Pancreas (tissue), 10 donors: ENCODE results near the gene WWOX. TPM values are rescaled to one million over a fixed set of nuclear protein-coding genes. Genes with fewer than 3 reads are reported as not detected.

Experiments
- ATAC-seq, 4 donors: fragments of 200-7000 bp; cut with Tn5 transposase; one replicate each; pipeline versions ENCODE4 v1.8.0 to v1.9.1; 2020; ENCODE audit warnings: mild to moderate bottlenecking in 4 of 4, moderate library complexity in 4 of 4
- DNase-seq, 6 donors: peaks; one replicate each; pipeline ENCODE4 v3.0.0-alpha.2; 2020
- FAIRE-seq: peaks from 2 replicates; lab custom pipeline; 2012; peaks lifted over from hg19 to GRCh38; lab: Jason Lieb, UNC
- H3K27ac ChIP-seq, 4 donors: fragments of 200-600 bp; sonication (generic); 1 replicate in 3 of 4; 2 replicates in 1 of 4; pipeline versions ENCODE4 v1.5.0 to v1.8.0; 2020
- H3K27me3 ChIP-seq, 4 donors: fragments of 200-600 bp; one replicate each; pipeline ENCODE4 v1.8.0; 2021
- H3K36me3 ChIP-seq, 3 donors: fragments of 200-600 bp; sonication (generic) in 1 of 3; one replicate each; pipeline versions ENCODE4 v1.5.0 to v1.8.0; 2020 to 2021
- H3K4me1 ChIP-seq, 3 donors: fragments of 200-600 bp; one replicate each; pipeline ENCODE4 v1.8.0; 2021
- H3K4me3 ChIP-seq, 4 donors: fragments of 200-600 bp; sonication (generic) in 2 of 4; one replicate each; pipeline versions ENCODE4 v1.5.0 to v1.8.0; 2020 to 2021
- H3K9me3 ChIP-seq, 4 donors: fragments of 200-600 bp; one replicate each; pipeline ENCODE4 v1.8.0; 2021
- WGBS, 2 donors: extraction: QIAGEN DNeasy Blood & Tissue Kit; methylation state at CpG; one replicate each; pipeline ENCODE4 v1.1.7; 2013; 5-methylcytosine and 5-hydroxymethylcytosine counted together
- intact Hi-C, 3 donors: fragments of 100-400 bp; cut with DNase I; formaldehyde crosslinking; loops; one replicate each; pipeline versions ENCODE4 v1.11.1 to v1.14.2; 2022
- polyA plus RNA-seq, 2 donors: library from polyadenylated mRNA; stranded (reverse); fragments of 200-250 nt; gene quantifications; one replicate each; pipeline ENCODE4 v1.2.3, GENCODE V29; 2013
- total RNA-seq, 6 donors: library from RNA; stranded (reverse); fragmentation: NEBNext Ultra II Directional in 4 of 6; extraction: Animal tissue kit (Norgen Biotek cat#: 25700) in 4 of 6; gene quantifications; one replicate each; pipeline versions ENCODE4 v1.2.1 to v1.2.4, GENCODE V29; 2021 to 2023
- TF ChIP-seq, protein P1 (sequence below), 4 donors: fragments of 200-600 bp; sonication (generic) in 3 of 4; IDR thresholded peaks; one replicate each; pipeline versions ENCODE4 v1.5.0 to v1.8.0; 2021; ENCODE audit warnings: antibody characterized with exemption in 4 of 4
- donor health status: healthy with polysubstance abuse.
- donor health status: DM: no; HTN: no; CAD: no; lungs with moderate emphysema.
- donor health status: DM: no; HTN: no; CAD: no.
- donor health status: control.
- donor health status: control.
- donor health status: Bipolar disorder and iron deficiency.
- donor health status: DM: yes; HTN: yes; CAD: no.
- donor health status: DM: no; HTN: no; CAD: no.
- donor health status: DM: no; HTN: no; CAD: no.
- donor health status: DM: yes; HTN: yes; CAD: no.

The WWOX gene
- total and polyA plus RNA-seq, 8 donors: 6.8 to 14.4 (median 10.8) TPM

DNA sequence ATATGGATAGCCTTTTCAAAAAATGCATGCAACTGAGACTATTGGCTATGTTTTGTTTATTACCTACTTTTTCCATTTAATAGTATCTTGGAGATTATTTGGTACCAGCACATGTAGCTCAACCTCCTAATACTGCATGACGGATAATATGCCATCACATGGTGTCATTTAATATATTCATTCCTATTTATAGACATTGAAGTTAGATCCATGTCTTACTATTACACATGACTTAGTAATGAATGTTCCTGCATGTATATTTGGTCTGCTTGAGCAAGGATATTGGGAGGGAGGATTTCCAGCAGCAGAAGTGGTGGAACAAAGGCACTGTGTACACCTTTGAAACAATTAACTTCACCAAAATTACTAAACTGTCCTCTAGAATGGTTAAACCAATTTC, 561.3 kb downstream of the WWOX start:
- no peak for DNase-seq
- WGBS, 2 donors: 85 to 93% methylated on average over 1 of the region's 1 CpG
- no peak for FAIRE-seq
- no peaks in the 10 kb centered on the region for H3K9me3 ChIP-seq
- no peak overlapping the region for H3K4me3 ChIP-seq
- H3K27ac ChIP-seq: no peak overlapping the region
- ATAC-seq: no peak
- no peaks in the 10 kb centered on the region for H3K27me3 ChIP-seq
- intact Hi-C loops: no loop called here
- no peaks in the 10 kb centered on the region for H3K36me3 ChIP-seq
- TF ChIP-seq, protein P1, sequence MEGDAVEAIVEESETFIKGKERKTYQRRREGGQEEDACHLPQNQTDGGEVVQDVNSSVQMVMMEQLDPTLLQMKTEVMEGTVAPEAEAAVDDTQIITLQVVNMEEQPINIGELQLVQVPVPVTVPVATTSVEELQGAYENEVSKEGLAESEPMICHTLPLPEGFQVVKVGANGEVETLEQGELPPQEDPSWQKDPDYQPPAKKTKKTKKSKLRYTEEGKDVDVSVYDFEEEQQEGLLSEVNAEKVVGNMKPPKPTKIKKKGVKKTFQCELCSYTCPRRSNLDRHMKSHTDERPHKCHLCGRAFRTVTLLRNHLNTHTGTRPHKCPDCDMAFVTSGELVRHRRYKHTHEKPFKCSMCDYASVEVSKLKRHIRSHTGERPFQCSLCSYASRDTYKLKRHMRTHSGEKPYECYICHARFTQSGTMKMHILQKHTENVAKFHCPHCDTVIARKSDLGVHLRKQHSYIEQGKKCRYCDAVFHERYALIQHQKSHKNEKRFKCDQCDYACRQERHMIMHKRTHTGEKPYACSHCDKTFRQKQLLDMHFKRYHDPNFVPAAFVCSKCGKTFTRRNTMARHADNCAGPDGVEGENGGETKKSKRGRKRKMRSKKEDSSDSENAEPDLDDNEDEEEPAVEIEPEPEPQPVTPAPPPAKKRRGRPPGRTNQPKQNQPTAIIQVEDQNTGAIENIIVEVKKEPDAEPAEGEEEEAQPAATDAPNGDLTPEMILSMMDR (IDR thresholded peaks at IDR 0.05): no peak
- H3K4me1 ChIP-seq: peaks cover 0 to 1% (median 0%) of the 10 kb centered on the region in 3 donors

GRCh38 chr16:78663690-78664089, 564.2 kb downstream of the WWOX start:
- H3K4me3 ChIP-seq: no peak overlapping the region
- intact Hi-C loops: no loop called here
- H3K36me3 ChIP-seq: no peaks in the 10 kb centered on the region
- TF ChIP-seq, protein P1 (IDR thresholded peaks at IDR 0.05): no peak
- no peaks in the 10 kb centered on the region for H3K27me3 ChIP-seq
- no peaks in the 10 kb centered on the region for H3K9me3 ChIP-seq
- 95 to 96% methylated on average over 5 of the region's 5 CpGs for WGBS, 2 donors
- H3K4me1 ChIP-seq: no peaks in the 10 kb centered on the region
- ATAC-seq (no peak), FAIRE-seq (no peak), DNase-seq (no peak)
- H3K27ac ChIP-seq: no peak overlapping the region

DNA sequence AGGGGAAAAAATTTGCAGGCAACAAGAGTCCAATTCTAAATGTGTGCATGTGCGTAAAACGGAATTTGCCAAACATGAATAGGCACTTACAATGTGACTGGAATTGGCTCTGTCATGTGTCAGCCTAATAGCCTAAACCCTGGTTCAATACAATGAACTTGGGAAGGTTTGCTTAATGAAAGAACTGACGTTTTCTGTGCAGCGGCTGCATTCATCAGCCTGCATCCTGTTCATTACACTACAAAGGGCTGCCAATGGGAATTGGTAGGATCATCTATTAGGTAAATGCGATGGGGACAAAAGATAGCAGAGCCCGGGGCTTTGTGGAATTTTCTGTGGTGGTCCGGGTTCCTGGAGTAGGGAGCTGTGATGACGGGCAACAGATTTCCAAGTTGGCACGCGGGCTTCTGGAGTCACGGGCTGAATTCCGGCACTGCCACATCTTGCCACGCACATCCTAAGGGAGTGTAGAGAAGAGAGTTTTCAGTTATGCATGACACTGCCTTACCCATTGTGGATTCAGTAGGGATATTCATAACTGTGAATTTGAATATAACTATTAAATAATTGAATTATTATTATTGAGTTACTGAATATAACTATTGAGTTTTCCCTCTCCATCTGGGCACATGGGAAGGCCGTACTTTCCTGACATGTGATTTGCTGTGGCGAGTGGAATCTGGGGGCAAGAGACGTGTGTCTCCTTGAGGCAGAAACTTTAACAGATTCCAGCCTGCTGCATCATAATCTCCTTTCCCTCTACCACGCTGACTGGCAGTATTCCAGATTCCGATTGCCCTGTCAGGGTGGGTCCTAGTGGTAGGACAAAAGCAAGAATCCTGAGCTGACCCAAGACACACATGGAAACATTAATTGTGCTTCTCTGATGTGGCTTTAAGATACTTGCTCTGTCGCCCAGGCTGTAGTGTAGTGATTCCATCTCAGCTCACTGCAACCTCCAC, 565.6 kb downstream of the WWOX start:
- ATAC-seq (no peak), DNase-seq (no peak), FAIRE-seq (no peak)
- Histone ChIP-seq H3K9me3 (no peaks in the 10 kb centered on the region), H3K4me3 (no peak overlapping the region), H3K27ac (no peak overlapping the region), H3K4me1 (no peaks in the 10 kb centered on the region), H3K27me3 (no peaks in the 10 kb centered on the region), H3K36me3 (no peaks in the 10 kb centered on the region)
- intact Hi-C loops: no loop called here
- TF ChIP-seq, protein P1 (IDR thresholded peaks at IDR 0.05): no peak
- 87 to 91% methylated on average over 19 of the region's 19 CpGs for WGBS, 2 donors

DNA sequence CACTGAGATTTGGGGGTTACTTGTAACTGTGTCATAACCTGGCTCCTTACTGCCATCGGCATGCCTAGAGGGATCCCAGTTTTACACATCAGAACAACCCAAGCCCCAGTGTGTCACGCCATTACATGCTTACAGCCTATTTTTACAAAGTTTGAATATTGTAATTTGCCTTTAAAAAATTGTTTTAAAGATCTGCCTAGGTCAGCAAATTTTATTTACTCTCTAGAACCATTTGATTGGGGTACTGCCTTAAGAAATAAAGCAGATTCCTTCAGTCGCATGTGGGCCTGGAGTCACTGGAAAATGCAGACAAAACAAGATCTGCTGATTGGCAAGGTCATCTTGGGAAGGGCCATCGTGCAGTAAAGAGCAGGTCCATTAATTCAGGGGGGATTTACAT, 566.9 kb downstream of the WWOX start:
- TF ChIP-seq, protein P1 (IDR thresholded peaks at IDR 0.05): no peak
- Histone ChIP-seq H3K4me3 (no peak overlapping the region), H3K4me1 (no peaks in the 10 kb centered on the region), H3K9me3 (no peaks in the 10 kb centered on the region), H3K27ac (no peak overlapping the region), H3K27me3 (no peaks in the 10 kb centered on the region), H3K36me3 (no peaks in the 10 kb centered on the region)
- no peak for FAIRE-seq
- WGBS, 2 donors: 88% methylated on average over 4 of the region's 4 CpGs
- intact Hi-C loops: no loop called here
- no peak for DNase-seq
- no peak for ATAC-seq

DNA sequence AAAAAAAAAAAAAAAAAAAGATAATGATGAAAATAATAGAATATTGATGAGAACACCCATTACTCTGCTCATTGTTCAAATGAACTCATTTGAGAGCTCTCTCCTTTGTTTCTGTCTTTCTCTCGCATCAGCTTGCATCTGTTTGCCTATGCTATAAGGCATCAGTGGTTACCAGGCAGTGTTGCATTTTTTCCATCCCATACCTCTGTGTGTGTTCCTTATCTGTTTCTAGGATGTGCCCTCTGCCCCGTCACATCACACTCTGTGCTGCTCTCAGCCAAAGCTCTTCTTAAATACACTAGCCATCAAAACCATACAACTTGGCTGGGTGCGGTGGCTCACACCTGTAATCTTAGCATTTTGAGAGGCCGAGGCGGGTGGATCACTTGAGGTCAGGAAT, 568.2 kb downstream of the WWOX start:
- 96 to 99% methylated on average over 5 of the region's 5 CpGs for WGBS, 2 donors
- no peaks in the 10 kb centered on the region for H3K36me3 ChIP-seq
- intact Hi-C loops: no loop called here
- FAIRE-seq (no peak), DNase-seq (no peak), ATAC-seq (no peak)
- TF ChIP-seq, protein P1 (IDR thresholded peaks at IDR 0.05): no peak
- H3K27ac ChIP-seq: no peak overlapping the region
- H3K4me1 ChIP-seq: no peaks in the 10 kb centered on the region
- H3K4me3 ChIP-seq: no peak overlapping the region
- no peaks in the 10 kb centered on the region for H3K9me3 ChIP-seq
- H3K27me3 ChIP-seq: no peaks in the 10 kb centered on the region
